HepG2 (cell line): ENCODE results near the gene MAN1A1. TPM values are rescaled to one million over a fixed set of nuclear protein-coding genes. Genes with fewer than 3 reads are reported as not detected.

Source experiments
- ARNT ChIP-seq: fragments of 450-650 bp; IDR thresholded peaks from 2 replicates; pipeline ENCODE4 v1.6.1; 2017
- CREBL2 ChIP-seq: sonication (generic); formaldehyde crosslinking; IDR thresholded peaks from 2 replicates; pipeline ENCODE4 v1.8.1; 2023; ENCODE audit warnings: missing genetic modification reagents, mild to moderate bottlenecking, borderline replicate concordance
- E2F1 ChIP-seq: sonication (generic); formaldehyde crosslinking; IDR thresholded peaks from 2 replicates; pipeline ENCODE4 v1.5.0; 2020; ENCODE audit warnings: missing genetic modification reagents
- EED ChIP-seq: sonication (generic); formaldehyde crosslinking; IDR thresholded peaks from 2 replicates; pipeline ENCODE4 v1.5.0; 2020; ENCODE audit warnings: mild to moderate bottlenecking, missing genetic modification reagents
- FIP1L1 ChIP-seq: fragments of 200-400 bp; formaldehyde crosslinking; IDR thresholded peaks from 2 replicates; pipeline ENCODE4 v1.6.1; 2018; ENCODE audit warnings: low read depth, mild to moderate bottlenecking, low read length, moderate library complexity, borderline replicate concordance; ENCODE audit not compliant: insufficient read depth
- GATA4 ChIP-seq: sonication (generic); IDR thresholded peaks from 2 replicates; pipeline ENCODE4 v1.6.1; 2016; ENCODE audit warnings: antibody characterized with exemption, low read depth, borderline replicate concordance
- HOXA5 ChIP-seq: sonication (generic); formaldehyde crosslinking; IDR thresholded peaks from 2 replicates; pipeline ENCODE4 v1.4.0; 2020; ENCODE audit warnings: missing genetic modification reagents
- NR2F6 ChIP-seq, 2 experiments: IDR thresholded peaks; 2 replicates each; pipeline ENCODE4 v1.6.1; 2016; ENCODE audit warnings: antibody characterized with exemption in 1 of 2, mild to moderate bottlenecking in 1 of 2
- PRDM15 ChIP-seq: sonication (generic); formaldehyde crosslinking; IDR thresholded peaks from 2 replicates; pipeline ENCODE4 v1.4.0; 2020; ENCODE audit warnings: missing genetic modification reagents
- RBM22 ChIP-seq: fragments of 200-400 bp; formaldehyde crosslinking; optimal IDR thresholded peaks from 2 replicates; pipeline ENCODE3; 2017; ENCODE audit warnings: mild to moderate bottlenecking, low read length, moderate library complexity
- SMYD3 ChIP-seq: sonication (generic); formaldehyde crosslinking; IDR thresholded peaks from 2 replicates; pipeline ENCODE4 v1.8.1; 2023; ENCODE audit warnings: mild to moderate bottlenecking, missing genetic modification reagents
- STAG1 ChIP-seq: sonication (generic); formaldehyde crosslinking; IDR thresholded peaks from 2 replicates; pipeline ENCODE4 v1.4.0; 2020; ENCODE audit warnings: missing genetic modification reagents
- ZBTB20 ChIP-seq: sonication (generic); formaldehyde crosslinking; IDR thresholded peaks from 2 replicates; pipeline ENCODE4 v1.8.1; 2023; ENCODE audit warnings: missing genetic modification reagents, low read depth, mild to moderate bottlenecking, borderline replicate concordance
- ZBTB46 ChIP-seq: sonication (generic); formaldehyde crosslinking; IDR thresholded peaks from 2 replicates; pipeline ENCODE4 v1.4.0; 2020; ENCODE audit warnings: mild to moderate bottlenecking, missing genetic modification reagents, borderline replicate concordance
- ZNF333 ChIP-seq: sonication (generic); formaldehyde crosslinking; IDR thresholded peaks from 2 replicates; pipeline ENCODE4 v1.4.0; 2020; ENCODE audit warnings: mild to moderate bottlenecking, missing genetic modification reagents, borderline replicate concordance
- ZNF335 ChIP-seq: sonication (generic); formaldehyde crosslinking; IDR thresholded peaks from 2 replicates; pipeline ENCODE4 v1.4.0; 2020; ENCODE audit warnings: missing genetic modification reagents
- ZNF503 ChIP-seq: sonication (generic); formaldehyde crosslinking; IDR thresholded peaks from 2 replicates; pipeline ENCODE4 v1.4.0; 2020; ENCODE audit warnings: missing genetic modification reagents
- ZNF557 ChIP-seq: sonication (generic); formaldehyde crosslinking; IDR thresholded peaks from 2 replicates; pipeline ENCODE4 v1.4.0; 2020; ENCODE audit warnings: missing genetic modification reagents
- ZNF598 ChIP-seq: sonication (generic); formaldehyde crosslinking; IDR thresholded peaks from 2 replicates; pipeline ENCODE4 v1.5.1; 2020; ENCODE audit warnings: mild to moderate bottlenecking, missing genetic modification reagents, borderline replicate concordance
- polyA plus RNA-seq, 8 experiments: library from polyadenylated mRNA; depleted of rRNA in 3 of 8; stranded (reverse) in 7 of 8; unstranded in 1 of 8; fragments of >200 nt; fragmentation: Illumina TruSeq in 4 of 8; extraction: Trizol in 4 of 8; gene quantifications; 2 replicates each; pipeline versions ENCODE4 v1.2.1 to v1.2.3, GENCODE V29; 2011 to 2016; ENCODE audit warnings: low read depth in 4 of 8, missing spikeins in 1 of 8, mixed read lengths in 1 of 8; ENCODE audit not compliant: insufficient read depth in 1 of 8
- total RNA-seq, 5 experiments: library from RNA; depleted of rRNA; stranded (reverse); fragments of >200 nt; fragmentation: Illumina TruSeq; extraction: Trizol; gene quantifications; 2 replicates each; pipeline ENCODE4 v1.2.3, GENCODE V29; 2016; ENCODE audit warnings: low read depth in 1 of 5

Gene MAN1A1
- total and polyA plus RNA-seq, 2 of the 13 experiments (the other 11 are each of a cell fraction or from before 2014, with no cell fraction given): 156 to 236 TPM

GRCh38 chr6:119224095-119224701, 125.4 kb downstream of the MAN1A1 start (continued):
- TF ChIP-seq ZNF503: no peak
- TF ChIP-seq E2F1 (CRISPR knock-in tag): peak; percentile 47; the same call in 1 of the 2 replicates
- no peak for TF ChIP-seq GATA4
- TF ChIP-seq ZNF557 (CRISPR knock-in tag): 0 out of 2 replicates have a peak, but pooled peaks have one; percentile 46
- TF ChIP-seq STAG1 (CRISPR knock-in tag): no peak
- TF ChIP-seq ZNF598 (CRISPR knock-in tag): no peak
- TF ChIP-seq ARNT: no peak
- no peak for TF ChIP-seq EED (CRISPR knock-in tag)
- 0 out of 2 replicates have a peak, but pooled peaks have one; percentile 31 for TF ChIP-seq PRDM15 (CRISPR knock-in tag)
- 0 out of 2 replicates have a peak, but pooled peaks have one; percentile 48 for TF ChIP-seq HOXA5
- no peak for TF ChIP-seq ZNF335 (CRISPR knock-in tag)
- 0 out of 2 replicates have a peak, but pooled peaks have one; percentile 29 for TF ChIP-seq SMYD3
- TF ChIP-seq ZBTB20 (CRISPR knock-in tag): no peak
- no peak for TF ChIP-seq CREBL2
- peak; percentile 94 for TF ChIP-seq RBM22
- no peak for TF ChIP-seq ZNF333 (CRISPR knock-in tag)
- no peak for TF ChIP-seq FIP1L1
- no peak for TF ChIP-seq ZBTB46 (CRISPR knock-in tag)
- no peak for TF ChIP-seq NR2F6 (IDR thresholded peaks at IDR 0.05)
- TF ChIP-seq NR2F6 (CRISPR knock-in tag; IDR thresholded peaks at IDR 0.05): no peak
